Measurements from ENCODE around the gene CFL1.

The CFL1 gene

DNA sequence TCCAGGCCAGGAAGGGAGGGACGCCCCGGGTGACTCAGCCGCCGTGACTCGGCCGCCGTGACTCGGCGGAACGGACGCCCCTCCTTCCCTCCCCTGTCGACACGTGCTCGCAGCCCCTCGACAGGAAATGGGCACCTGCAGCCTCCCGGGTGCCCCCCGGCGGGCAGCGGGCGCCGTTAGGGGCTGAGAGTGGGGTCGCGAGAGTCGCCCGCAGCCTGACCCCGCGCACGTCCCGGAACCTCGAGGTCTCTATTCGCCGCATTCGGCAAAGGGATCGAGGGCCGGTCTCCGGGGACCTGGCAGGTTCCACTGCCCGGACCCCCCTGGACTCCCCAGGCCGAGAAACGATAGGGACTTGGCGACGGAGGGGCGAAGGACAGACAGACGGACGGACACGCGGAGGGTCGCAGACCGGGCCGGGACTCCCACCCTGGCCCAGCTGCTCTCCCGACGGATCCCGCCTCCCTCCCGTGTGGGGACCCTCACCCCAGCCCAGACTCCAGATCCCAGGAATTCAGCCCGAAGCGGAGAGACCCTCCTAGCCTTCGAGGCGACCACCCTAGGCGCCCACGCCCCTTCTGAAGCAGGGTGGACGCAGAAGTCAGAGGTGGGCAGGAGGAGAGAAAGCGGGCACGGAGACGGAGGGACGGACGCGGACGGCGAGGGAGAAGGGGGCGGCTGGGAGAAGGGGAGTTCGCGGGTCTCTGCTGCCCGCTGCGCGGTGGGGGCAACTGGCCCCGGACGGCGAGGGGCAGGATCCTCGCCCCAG is 41.6 kb upstream of the CFL1 start:
- peak overlapping the region; percentile 96 for H3K4me3 ChIP-seq (ENCODE audit: low read depth, low read length)
- TF ChIP-seq, protein P1, sequence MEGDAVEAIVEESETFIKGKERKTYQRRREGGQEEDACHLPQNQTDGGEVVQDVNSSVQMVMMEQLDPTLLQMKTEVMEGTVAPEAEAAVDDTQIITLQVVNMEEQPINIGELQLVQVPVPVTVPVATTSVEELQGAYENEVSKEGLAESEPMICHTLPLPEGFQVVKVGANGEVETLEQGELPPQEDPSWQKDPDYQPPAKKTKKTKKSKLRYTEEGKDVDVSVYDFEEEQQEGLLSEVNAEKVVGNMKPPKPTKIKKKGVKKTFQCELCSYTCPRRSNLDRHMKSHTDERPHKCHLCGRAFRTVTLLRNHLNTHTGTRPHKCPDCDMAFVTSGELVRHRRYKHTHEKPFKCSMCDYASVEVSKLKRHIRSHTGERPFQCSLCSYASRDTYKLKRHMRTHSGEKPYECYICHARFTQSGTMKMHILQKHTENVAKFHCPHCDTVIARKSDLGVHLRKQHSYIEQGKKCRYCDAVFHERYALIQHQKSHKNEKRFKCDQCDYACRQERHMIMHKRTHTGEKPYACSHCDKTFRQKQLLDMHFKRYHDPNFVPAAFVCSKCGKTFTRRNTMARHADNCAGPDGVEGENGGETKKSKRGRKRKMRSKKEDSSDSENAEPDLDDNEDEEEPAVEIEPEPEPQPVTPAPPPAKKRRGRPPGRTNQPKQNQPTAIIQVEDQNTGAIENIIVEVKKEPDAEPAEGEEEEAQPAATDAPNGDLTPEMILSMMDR (IDR thresholded peaks at IDR 0.05; ENCODE audit: low read depth, low read length) = no peak
- DNase-seq (ENCODE audit: low read depth, low spot score) = peak; percentile 79
- in situ Hi-C loops (cut with HindIII; ENCODE audit: low sequenced_read_pairs) = no loop called here

DNA sequence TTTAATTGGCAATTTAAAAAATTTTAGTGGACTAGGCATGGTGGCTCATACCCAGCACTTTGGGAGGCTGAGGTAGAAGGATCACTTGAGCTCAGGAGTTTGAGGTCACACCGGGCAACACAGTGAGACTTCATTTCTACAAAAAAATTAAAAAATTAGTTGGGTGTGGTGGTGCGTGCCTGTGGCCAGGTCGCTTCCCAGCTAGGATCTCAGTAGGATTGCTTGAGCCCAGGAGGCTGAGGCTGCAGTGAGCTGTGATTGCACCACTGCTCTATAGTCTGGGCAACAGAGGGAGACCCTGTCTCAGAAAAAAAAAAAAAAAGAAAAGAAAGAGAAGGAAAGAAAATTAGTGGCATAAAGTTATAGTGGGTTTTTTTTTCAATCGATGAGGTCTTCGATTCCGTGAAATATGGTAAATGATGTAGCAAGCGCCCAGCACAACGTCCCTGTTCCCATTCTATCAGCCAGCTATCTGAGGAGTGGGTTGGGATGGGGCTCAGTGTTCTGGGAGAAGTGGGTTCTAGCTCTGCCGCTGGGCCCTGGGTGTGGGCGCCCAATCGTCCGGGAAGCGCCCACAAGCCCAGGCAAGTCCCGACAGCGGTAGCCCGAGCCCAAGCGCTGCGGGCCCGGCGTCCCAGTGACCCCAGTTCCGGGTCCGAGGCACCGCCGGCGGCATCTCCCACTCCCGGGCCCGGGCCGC is 40.8 kb upstream of the CFL1 start:
- TF ChIP-seq, protein P1 (IDR thresholded peaks at IDR 0.05; ENCODE audit: low read depth, low read length) = no peak
- DNase-seq (ENCODE audit: low read depth, low spot score) = no peak

GRCh38 chr11:65897020-65897471 is 39.1 kb upstream of the CFL1 start:
- in situ Hi-C loops (cut with HindIII; ENCODE audit: low sequenced_read_pairs) = no loop called here
- TF ChIP-seq, protein P1 (IDR thresholded peaks at IDR 0.05; ENCODE audit: low read depth, low read length) = no peak

More for the DNA sequence above, 40.8 kb upstream of the CFL1 start:
- in situ Hi-C loops (cut with HindIII; ENCODE audit: low sequenced_read_pairs) = no loop called here
- peak overlapping the region; percentile 96 for H3K4me3 ChIP-seq (ENCODE audit: low read depth, low read length)

GRCh38 chr11:65896034-65896999 is 38.3 kb upstream of the CFL1 start:
- in situ Hi-C loops (cut with HindIII; ENCODE audit: low sequenced_read_pairs) = no loop called here
- TF ChIP-seq, protein P1 (IDR thresholded peaks at IDR 0.05; ENCODE audit: low read depth, low read length) = no peak
- DNase-seq (ENCODE audit: low read depth, low spot score) = no peak
- H3K4me3 ChIP-seq (ENCODE audit: low read depth, low read length) = no peak overlapping the region

More at GRCh38 chr11:65897020-65897471, 39.1 kb upstream of the CFL1 start:
- no peak overlapping the region for H3K4me3 ChIP-seq (ENCODE audit: low read depth, low read length)
- peak; percentile 43 for DNase-seq (ENCODE audit: low read depth, low spot score)

DNA sequence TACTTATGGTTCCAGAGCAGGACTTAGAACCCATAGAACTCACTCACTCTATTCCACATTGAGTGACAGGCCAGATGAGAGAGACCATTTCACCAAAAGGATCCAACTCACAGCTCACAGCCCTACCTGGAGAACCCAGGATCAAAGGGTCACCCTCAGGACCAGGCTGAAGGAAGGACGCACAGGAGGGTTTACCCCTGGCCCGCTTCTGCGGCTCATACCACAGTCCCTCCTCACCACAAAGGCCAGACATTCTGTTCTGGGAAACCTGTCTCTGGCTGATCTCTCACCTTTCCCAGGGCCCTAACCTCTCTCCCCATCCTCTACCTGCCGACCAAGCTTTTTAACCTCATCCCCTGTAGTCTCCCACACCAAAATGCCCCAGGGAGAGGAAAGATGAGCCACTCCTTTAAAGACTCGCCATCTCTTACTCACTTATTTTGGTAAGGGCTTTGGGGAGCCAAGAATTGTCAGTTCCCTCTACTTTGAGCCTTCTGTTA is 37.6 kb upstream of the CFL1 start:
- in situ Hi-C loops (cut with HindIII; ENCODE audit: low sequenced_read_pairs) = no loop called here
- DNase-seq (ENCODE audit: low read depth, low spot score) = no peak
- no peak overlapping the region for H3K4me3 ChIP-seq (ENCODE audit: low read depth, low read length)
- TF ChIP-seq, protein P1 (IDR thresholded peaks at IDR 0.05; ENCODE audit: low read depth, low read length) = no peak

Data from astrocyte of the spinal cord (primary cell).